Neural cell (in vitro differentiated cells): ENCODE data around the gene UTP14C.

Experiments
- CTCF ChIP-seq: fragments of 450-650 bp; IDR thresholded peaks from 2 replicates; pipeline ENCODE4 v1.5.1; 2014; ENCODE audit warnings: antibody characterized with exemption, mild to moderate bottlenecking, moderate library complexity; ENCODE audit not compliant: poor library complexity, severe bottlenecking
- POLR2AphosphoS5 ChIP-seq: IDR thresholded peaks from 2 replicates; pipeline ENCODE4 v1.6.1; 2012

DNA sequence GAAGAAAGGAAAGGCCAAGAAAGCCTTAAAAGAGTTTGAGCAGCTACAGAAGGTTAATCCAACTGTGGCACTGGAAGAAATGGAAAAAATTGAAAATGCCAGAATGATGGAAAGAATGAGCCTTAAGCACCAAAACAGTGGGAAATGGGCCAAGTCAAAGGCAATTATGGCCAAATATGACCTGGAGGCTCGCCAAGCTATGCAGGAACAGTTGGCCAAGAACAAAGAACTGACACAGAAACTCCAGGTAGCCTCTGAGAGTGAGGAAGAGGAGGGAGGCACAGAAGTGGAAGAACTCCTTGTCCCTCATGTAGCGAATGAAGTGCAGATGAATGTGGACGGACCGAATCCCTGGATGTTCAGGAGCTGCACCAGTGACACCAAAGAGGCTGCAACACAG, 5.1 kb downstream of the UTP14C start:
- TF ChIP-seq CTCF: no peak
- TF ChIP-seq POLR2AphosphoS5: no peak
